GM21360 (cell line): ENCODE measurements around the gene FOXN3.

ENCODE experiments used
- ATAC-seq: cut with Tn5 transposase; IDR thresholded peaks from one replicate; pipeline ENCODE4 v1.9.1; 2021; ENCODE audit warnings: mild to moderate bottlenecking, moderate library complexity; ENCODE audit not compliant: unreplicated experiment

Gene FOXN3

GRCh38 chr14:89386212-89386886 is 30.7 kb downstream of the FOXN3 start:
- ATAC-seq: no peak

- no peak for ATAC-seq
These were observed 32.4 kb downstream of the FOXN3 start for GRCh38 chr14:89384636-89385035.

- peak; percentile 87 for ATAC-seq
These were observed 33.0 kb downstream of the FOXN3 start for GRCh38 chr14:89384023-89384422.

- no peak for ATAC-seq
These were observed 33.9 kb downstream of the FOXN3 start for GRCh38 chr14:89382901-89383845.

GRCh38 chr14:89382487-89382886 is 34.5 kb downstream of the FOXN3 start:
- no peak for ATAC-seq

GRCh38 chr14:89379891-89380820 is 36.9 kb downstream of the FOXN3 start:
- no peak for ATAC-seq

GRCh38 chr14:89379006-89379405 is 38.0 kb downstream of the FOXN3 start:
- no peak for ATAC-seq

GRCh38 chr14:89378119-89378518 is 38.9 kb downstream of the FOXN3 start:
- ATAC-seq: no peak

- ATAC-seq: no peak
These were observed 39.5 kb downstream of the FOXN3 start for GRCh38 chr14:89377544-89377943.

- no peak for ATAC-seq
These were observed 42.1 kb downstream of the FOXN3 start for GRCh38 chr14:89374908-89375307.

- no peak for ATAC-seq
These were observed 43.8 kb downstream of the FOXN3 start for GRCh38 chr14:89373185-89373584.

- no peak for ATAC-seq
These were observed 44.5 kb downstream of the FOXN3 start for GRCh38 chr14:89372512-89372883.

GRCh38 chr14:89371585-89372511 is 45.2 kb downstream of the FOXN3 start:
- ATAC-seq: no peak

- ATAC-seq: no peak
These were observed 46.3 kb downstream of the FOXN3 start for GRCh38 chr14:89370781-89371180.

GRCh38 chr14:89370381-89370780 is 46.7 kb downstream of the FOXN3 start:
- ATAC-seq: no peak

GRCh38 chr14:89369656-89370055 is 47.4 kb downstream of the FOXN3 start:
- no peak for ATAC-seq

GRCh38 chr14:89368490-89369477 is 48.2 kb downstream of the FOXN3 start:
- ATAC-seq: no peak

- no peak for ATAC-seq
These were observed 49.3 kb downstream of the FOXN3 start for GRCh38 chr14:89367779-89368120.
